22Rv1 (cell line): ENCODE results near the gene BMPR2.

Source experiments
- ZFX ChIP-seq: fragments of 450-650 bp; IDR thresholded peaks from 2 replicates; pipeline ENCODE4 v1.6.1; 2017; ENCODE audit warnings: antibody characterized with exemption, borderline replicate concordance
- TF ChIP-seq, protein P1 (sequence below): fragments of 450-650 bp; IDR thresholded peaks from 2 replicates; pipeline ENCODE4 v1.5.1; 2017; ENCODE audit warnings: mild to moderate bottlenecking

DNA sequence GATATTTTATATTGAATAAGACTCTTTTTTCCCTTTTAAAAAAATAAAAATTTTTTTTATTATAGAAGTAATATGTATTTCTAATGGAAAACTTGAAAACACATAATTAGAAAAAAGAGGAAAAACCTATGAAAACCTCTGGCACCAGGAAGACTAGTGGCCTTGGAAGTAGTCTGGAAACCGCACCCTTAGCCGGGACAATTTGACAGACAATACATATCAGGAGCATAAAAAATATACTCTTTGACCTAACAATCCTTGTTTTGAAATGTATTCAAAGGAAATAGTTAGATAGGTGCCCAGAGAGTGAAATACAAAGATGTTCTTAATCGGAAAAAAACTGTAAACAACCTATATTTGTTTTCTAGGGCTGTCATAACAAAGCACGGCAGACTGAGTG is 223.8 kb downstream of the BMPR2 start:
- TF ChIP-seq, protein P1, sequence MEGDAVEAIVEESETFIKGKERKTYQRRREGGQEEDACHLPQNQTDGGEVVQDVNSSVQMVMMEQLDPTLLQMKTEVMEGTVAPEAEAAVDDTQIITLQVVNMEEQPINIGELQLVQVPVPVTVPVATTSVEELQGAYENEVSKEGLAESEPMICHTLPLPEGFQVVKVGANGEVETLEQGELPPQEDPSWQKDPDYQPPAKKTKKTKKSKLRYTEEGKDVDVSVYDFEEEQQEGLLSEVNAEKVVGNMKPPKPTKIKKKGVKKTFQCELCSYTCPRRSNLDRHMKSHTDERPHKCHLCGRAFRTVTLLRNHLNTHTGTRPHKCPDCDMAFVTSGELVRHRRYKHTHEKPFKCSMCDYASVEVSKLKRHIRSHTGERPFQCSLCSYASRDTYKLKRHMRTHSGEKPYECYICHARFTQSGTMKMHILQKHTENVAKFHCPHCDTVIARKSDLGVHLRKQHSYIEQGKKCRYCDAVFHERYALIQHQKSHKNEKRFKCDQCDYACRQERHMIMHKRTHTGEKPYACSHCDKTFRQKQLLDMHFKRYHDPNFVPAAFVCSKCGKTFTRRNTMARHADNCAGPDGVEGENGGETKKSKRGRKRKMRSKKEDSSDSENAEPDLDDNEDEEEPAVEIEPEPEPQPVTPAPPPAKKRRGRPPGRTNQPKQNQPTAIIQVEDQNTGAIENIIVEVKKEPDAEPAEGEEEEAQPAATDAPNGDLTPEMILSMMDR = no peak
- no peak for TF ChIP-seq ZFX
